HepG2 (cell line): ENCODE data around the gene DENND10. TPM values are rescaled to one million over a fixed set of nuclear protein-coding genes. Genes with fewer than 3 reads are reported as not detected.

ENCODE experiments used
- ASH2L ChIP-seq: fragments of 300-600, 200-600 bp; sonication (generic); IDR thresholded peaks from 2 replicates; pipeline ENCODE4 v1.7.0; 2017; ENCODE audit warnings: low read depth, mild to moderate bottlenecking, moderate library complexity, mixed read lengths, low read length; ENCODE audit not compliant: insufficient read length
- DDIT3 ChIP-seq: sonication (generic); formaldehyde crosslinking; IDR thresholded peaks from 2 replicates; pipeline ENCODE4 v1.4.0; 2020; ENCODE audit warnings: mild to moderate bottlenecking, missing genetic modification reagents
- FOXP1 ChIP-seq, 2 experiments: fragments of 450-650 bp in 1 of 2; IDR thresholded peaks; 2 replicates each; pipeline ENCODE4 v1.6.1; 2017 to 2018; ENCODE audit warnings: antibody characterized with exemption in 1 of 2
- IRF2 ChIP-seq: IDR thresholded peaks from 2 replicates; pipeline ENCODE4 v1.6.1; 2018; ENCODE audit warnings: missing genetic modification reagents, missing compliant biosample characterization
- MATR3 ChIP-seq: sonication (generic); formaldehyde crosslinking; IDR thresholded peaks from 2 replicates; pipeline ENCODE4 v1.4.0; 2020; ENCODE audit warnings: missing genetic modification reagents
- TCF12 ChIP-seq, 2 experiments: fragments of 450-650 bp in 1 of 2; sonication (generic) in 1 of 2; formaldehyde crosslinking in 1 of 2; IDR thresholded peaks; 2 replicates each; pipeline versions ENCODE4 v1.6.1 to v1.8.0; 2017 to 2022; ENCODE audit warnings: antibody characterized with exemption in 1 of 2, mild to moderate bottlenecking in 1 of 2, missing genetic modification reagents in 1 of 2, moderate library complexity in 1 of 2
- ZC3H13 ChIP-seq: sonication (generic); formaldehyde crosslinking; IDR thresholded peaks from 2 replicates; pipeline ENCODE4 v1.8.1; 2023; ENCODE audit warnings: mild to moderate bottlenecking, missing genetic modification reagents, moderate library complexity
- ZNF343 ChIP-seq: sonication (generic); formaldehyde crosslinking; IDR thresholded peaks from 2 replicates; pipeline ENCODE4 v1.4.0; 2020; ENCODE audit warnings: mild to moderate bottlenecking, missing genetic modification reagents
- ZNF414 ChIP-seq: sonication (generic); formaldehyde crosslinking; IDR thresholded peaks from 2 replicates; pipeline ENCODE4 v1.5.0; 2020; ENCODE audit warnings: missing genetic modification reagents
- ZNF446 ChIP-seq: sonication (generic); formaldehyde crosslinking; IDR thresholded peaks from 2 replicates; pipeline ENCODE4 v1.5.0; 2020; ENCODE audit warnings: mild to moderate bottlenecking, missing genetic modification reagents
- ZNF563 ChIP-seq: sonication (generic); formaldehyde crosslinking; IDR thresholded peaks from 2 replicates; pipeline ENCODE4 v1.8.0; 2022; ENCODE audit warnings: mild to moderate bottlenecking, moderate library complexity, missing genetic modification reagents
- ZNF629 ChIP-seq: sonication (generic); formaldehyde crosslinking; conservative IDR thresholded peaks from 2 replicates; pipeline ENCODE4 v1.5.0; 2020; ENCODE audit warnings: missing genetic modification reagents
- ZNF773 ChIP-seq: sonication (generic); formaldehyde crosslinking; IDR thresholded peaks from 2 replicates; pipeline ENCODE4 v1.4.0; 2020; ENCODE audit warnings: missing genetic modification reagents, borderline replicate concordance
- polyA plus RNA-seq, 8 experiments: library from polyadenylated mRNA; depleted of rRNA in 3 of 8; stranded (reverse) in 7 of 8; unstranded in 1 of 8; fragments of >200 nt; fragmentation: Illumina TruSeq in 4 of 8; extraction: Trizol in 4 of 8; gene quantifications; 2 replicates each; pipeline versions ENCODE4 v1.2.1 to v1.2.3, GENCODE V29; 2011 to 2016; ENCODE audit warnings: low read depth in 4 of 8, missing spikeins in 1 of 8, mixed read lengths in 1 of 8; ENCODE audit not compliant: insufficient read depth in 1 of 8
- total RNA-seq, 5 experiments: library from RNA; depleted of rRNA; stranded (reverse); fragments of >200 nt; fragmentation: Illumina TruSeq; extraction: Trizol; gene quantifications; 2 replicates each; pipeline ENCODE4 v1.2.3, GENCODE V29; 2016; ENCODE audit warnings: low read depth in 1 of 5
- TF ChIP-seq, protein P1 (sequence below): sonication (generic); formaldehyde crosslinking; IDR thresholded peaks from 2 replicates; pipeline ENCODE4 v1.8.0; 2022; ENCODE audit warnings: missing genetic modification reagents, mild to moderate bottlenecking, moderate library complexity, borderline replicate concordance
- TF ChIP-seq, protein P2 (sequence below): sonication (generic); formaldehyde crosslinking; IDR thresholded peaks from 2 replicates; pipeline ENCODE4 v1.4.0; 2020; ENCODE audit warnings: mild to moderate bottlenecking, missing genetic modification reagents
- TF ChIP-seq, protein P3 (sequence below): sonication (generic); formaldehyde crosslinking; IDR thresholded peaks from 2 replicates; pipeline ENCODE4 v1.4.0; 2020; ENCODE audit warnings: mild to moderate bottlenecking, missing genetic modification reagents
- TF ChIP-seq, protein P4 (sequence below): IDR thresholded peaks from 2 replicates; pipeline ENCODE4 v1.6.1; 2012; ENCODE audit warnings: low read depth, low read length, improper control_type of control experiment
- TF ChIP-seq, protein P5 (sequence below): sonication (generic); formaldehyde crosslinking; IDR thresholded peaks from 2 replicates; pipeline ENCODE4 v1.8.1; 2023; ENCODE audit warnings: mild to moderate bottlenecking, missing genetic modification reagents

The DENND10 gene
- total and polyA plus RNA-seq, 2 of the 13 experiments (the other 11 are each of a cell fraction or from before 2014, with no cell fraction given), result 43.7 to 78.8 TPM

DNA sequence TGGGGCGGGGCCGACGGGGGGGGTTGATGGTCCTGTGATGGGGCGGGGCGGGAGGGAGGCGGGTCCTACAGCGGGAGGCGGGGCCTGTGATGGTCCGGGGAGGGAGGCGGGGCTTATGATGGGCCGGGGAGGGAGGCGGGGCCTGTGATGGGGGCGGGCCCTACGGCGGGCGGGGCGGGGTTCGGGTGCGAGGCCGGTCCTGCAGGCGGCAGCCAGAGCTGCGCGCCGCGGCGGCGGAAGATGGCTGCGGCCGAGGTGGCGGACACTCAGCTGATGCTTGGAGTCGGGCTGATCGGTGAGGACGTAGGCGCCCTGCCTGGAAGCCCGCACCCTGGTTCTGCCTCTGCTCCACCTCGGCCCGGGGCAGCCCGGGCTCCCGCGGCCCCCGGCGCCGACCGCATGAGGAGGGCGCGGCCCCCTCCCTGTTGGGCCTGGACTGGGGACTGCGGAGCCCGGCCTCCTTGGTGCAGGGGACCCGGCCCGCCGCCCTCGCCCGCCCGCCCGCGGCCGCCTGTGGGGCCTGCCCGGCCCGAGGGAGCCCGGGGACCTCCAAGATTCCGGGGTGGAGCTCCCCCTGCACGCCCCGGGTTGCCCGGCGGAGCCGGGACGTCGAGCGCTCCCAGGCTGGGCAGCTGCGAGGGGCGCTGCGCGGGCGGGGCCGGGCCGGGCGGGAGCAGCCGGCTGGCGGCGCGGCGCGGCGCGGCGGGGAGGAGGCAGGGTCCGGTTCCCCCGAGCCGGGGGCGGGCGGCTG is at the start of gene DENND10 (continued):
- TF ChIP-seq, protein P1, sequence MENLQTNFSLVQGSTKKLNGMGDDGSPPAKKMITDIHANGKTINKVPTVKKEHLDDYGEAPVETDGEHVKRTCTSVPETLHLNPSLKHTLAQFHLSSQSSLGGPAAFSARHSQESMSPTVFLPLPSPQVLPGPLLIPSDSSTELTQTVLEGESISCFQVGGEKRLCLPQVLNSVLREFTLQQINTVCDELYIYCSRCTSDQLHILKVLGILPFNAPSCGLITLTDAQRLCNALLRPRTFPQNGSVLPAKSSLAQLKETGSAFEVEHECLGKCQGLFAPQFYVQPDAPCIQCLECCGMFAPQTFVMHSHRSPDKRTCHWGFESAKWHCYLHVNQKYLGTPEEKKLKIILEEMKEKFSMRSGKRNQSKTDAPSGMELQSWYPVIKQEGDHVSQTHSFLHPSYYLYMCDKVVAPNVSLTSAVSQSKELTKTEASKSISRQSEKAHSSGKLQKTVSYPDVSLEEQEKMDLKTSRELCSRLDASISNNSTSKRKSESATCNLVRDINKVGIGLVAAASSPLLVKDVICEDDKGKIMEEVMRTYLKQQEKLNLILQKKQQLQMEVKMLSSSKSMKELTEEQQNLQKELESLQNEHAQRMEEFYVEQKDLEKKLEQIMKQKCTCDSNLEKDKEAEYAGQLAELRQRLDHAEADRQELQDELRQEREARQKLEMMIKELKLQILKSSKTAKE (CRISPR knock-in tag), result no peak
- TF ChIP-seq ZNF446 (CRISPR knock-in tag), result no peak
- TF ChIP-seq FOXP1 (IDR thresholded peaks at IDR 0.05), result no peak
- no peak for TF ChIP-seq FOXP1 (CRISPR knock-in tag; IDR thresholded peaks at IDR 0.05)
- no peak for TF ChIP-seq TCF12 (IDR thresholded peaks at IDR 0.05)
- TF ChIP-seq TCF12 (CRISPR knock-in tag; IDR thresholded peaks at IDR 0.05), result no peak
- peak; percentile 10 for TF ChIP-seq ASH2L
- peak; percentile 88 for TF ChIP-seq ZNF563
- TF ChIP-seq ZNF629, result 0 out of 2 replicates have a peak, but pooled peaks have one; percentile 7
- TF ChIP-seq ZNF414 (CRISPR knock-in tag), result no peak
- no peak for TF ChIP-seq DDIT3 (CRISPR knock-in tag)
- TF ChIP-seq, protein P2, sequence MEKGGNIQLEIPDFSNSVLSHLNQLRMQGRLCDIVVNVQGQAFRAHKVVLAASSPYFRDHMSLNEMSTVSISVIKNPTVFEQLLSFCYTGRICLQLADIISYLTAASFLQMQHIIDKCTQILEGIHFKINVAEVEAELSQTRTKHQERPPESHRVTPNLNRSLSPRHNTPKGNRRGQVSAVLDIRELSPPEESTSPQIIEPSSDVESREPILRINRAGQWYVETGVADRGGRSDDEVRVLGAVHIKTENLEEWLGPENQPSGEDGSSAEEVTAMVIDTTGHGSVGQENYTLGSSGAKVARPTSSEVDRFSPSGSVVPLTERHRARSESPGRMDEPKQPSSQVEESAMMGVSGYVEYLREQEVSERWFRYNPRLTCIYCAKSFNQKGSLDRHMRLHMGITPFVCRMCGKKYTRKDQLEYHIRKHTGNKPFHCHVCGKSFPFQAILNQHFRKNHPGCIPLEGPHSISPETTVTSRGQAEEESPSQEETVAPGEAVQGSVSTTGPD (CRISPR knock-in tag), result no peak
- no peak for TF ChIP-seq MATR3
- TF ChIP-seq, protein P3, sequence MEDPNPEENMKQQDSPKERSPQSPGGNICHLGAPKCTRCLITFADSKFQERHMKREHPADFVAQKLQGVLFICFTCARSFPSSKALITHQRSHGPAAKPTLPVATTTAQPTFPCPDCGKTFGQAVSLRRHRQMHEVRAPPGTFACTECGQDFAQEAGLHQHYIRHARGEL (CRISPR knock-in tag), result no peak
- TF ChIP-seq, protein P4, sequence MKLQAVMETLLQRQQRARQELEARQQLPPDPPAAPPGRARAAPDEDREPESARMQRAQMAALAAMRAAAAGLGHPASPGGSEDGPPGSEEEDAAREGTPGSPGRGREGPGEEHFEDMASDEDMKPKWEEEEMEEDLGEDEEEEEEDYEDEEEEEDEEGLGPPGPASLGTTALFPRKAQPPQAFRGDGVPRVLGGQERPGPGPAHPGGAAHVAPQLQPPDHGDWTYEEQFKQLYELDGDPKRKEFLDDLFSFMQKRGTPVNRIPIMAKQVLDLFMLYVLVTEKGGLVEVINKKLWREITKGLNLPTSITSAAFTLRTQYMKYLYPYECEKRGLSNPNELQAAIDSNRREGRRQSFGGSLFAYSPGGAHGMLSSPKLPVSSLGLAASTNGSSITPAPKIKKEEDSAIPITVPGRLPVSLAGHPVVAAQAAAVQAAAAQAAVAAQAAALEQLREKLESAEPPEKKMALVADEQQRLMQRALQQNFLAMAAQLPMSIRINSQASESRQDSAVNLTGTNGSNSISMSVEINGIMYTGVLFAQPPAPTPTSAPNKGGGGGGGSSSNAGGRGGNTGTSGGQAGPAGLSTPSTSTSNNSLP, result no peak
- TF ChIP-seq ZNF773 (CRISPR knock-in tag), result peak; percentile 27; the same call in 1 of the 2 replicates
- TF ChIP-seq, protein P5, sequence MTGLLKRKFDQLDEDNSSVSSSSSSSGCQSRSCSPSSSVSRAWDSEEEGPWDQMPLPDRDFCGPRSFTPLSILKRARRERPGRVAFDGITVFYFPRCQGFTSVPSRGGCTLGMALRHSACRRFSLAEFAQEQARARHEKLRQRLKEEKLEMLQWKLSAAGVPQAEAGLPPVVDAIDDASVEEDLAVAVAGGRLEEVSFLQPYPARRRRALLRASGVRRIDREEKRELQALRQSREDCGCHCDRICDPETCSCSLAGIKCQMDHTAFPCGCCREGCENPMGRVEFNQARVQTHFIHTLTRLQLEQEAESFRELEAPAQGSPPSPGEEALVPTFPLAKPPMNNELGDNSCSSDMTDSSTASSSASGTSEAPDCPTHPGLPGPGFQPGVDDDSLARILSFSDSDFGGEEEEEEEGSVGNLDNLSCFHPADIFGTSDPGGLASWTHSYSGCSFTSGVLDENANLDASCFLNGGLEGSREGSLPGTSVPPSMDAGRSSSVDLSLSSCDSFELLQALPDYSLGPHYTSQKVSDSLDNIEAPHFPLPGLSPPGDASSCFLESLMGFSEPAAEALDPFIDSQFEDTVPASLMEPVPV (CRISPR knock-in tag), result no peak
- TF ChIP-seq IRF2 (CRISPR knock-in tag), result no peak
- no peak for TF ChIP-seq ZC3H13
- no peak for TF ChIP-seq ZNF343
